HG03139 (cell line): ENCODE data around the gene SLC16A11.
A peak's percentile ranks its signal among the peaks of the same experiment; 100 is the strongest.

Experiments
- ATAC-seq: cut with Tn5 transposase; IDR thresholded peaks from one replicate; pipeline ENCODE4 v1.9.1; 2021; ENCODE audit not compliant: unreplicated experiment

SLC16A11 gene

DNA sequence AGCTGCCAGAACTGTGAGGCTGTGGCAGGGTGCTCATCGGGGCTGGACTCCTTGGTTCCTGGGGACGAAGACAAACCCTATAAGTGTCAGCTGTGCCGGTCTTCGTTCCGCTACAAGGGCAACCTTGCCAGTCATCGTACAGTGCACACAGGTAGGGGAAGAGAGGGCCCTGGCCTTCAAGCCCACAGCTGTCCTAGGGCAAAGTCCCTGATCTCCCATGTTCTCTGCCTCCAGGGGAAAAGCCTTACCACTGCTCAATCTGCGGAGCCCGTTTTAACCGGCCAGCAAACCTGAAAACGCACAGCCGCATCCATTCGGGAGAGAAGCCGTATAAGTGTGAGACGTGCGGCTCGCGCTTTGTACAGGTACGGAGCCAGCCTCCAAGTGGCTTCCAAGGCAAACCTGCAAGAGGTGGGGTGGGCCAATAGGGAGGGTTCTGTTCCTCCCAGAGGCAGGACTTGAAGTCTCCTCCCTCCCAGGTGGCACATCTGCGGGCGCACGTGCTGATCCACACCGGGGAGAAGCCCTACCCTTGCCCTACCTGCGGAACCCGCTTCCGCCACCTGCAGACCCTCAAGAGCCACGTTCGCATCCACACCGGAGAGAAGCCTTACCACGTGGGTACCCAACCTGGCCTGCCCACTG is 17.3 kb downstream of the SLC16A11 start:
- ATAC-seq, result no peak

DNA sequence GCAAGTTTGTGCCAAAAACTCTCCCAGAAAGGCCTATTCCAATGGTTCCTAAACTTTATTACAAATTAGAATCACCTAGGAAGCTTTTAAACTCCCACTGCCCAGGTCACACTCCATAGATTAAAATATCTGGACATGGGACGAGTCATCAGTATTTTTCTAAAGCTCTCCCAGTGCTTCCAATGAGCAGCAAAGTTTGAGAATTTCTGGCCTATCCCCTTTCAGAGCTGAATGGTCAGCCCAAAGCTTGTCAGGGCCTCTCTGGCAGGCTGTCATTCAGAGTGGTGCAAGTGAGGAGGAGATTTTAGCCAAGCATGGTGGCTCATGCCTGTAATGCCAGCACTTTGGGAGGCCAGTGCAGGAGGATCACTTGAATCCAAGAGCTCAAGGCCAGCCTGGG is 18.6 kb downstream of the SLC16A11 start:
- no peak for ATAC-seq

DNA sequence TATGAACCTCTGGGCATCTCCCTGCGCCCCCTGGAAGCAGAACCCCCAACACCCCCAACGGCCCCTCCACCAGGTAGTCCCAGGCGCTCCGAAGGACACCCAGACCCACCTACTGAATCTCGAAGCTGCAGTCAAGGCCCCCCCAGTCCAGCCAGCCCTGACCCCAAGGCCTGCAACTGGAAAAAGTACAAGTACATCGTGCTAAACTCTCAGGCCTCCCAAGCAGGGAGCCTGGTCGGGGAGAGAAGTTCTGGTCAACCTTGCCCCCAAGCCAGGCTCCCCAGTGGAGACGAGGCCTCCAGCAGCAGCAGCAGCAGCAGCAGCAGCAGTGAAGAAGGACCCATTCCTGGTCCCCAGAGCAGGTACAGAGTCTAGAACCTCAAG is 19.5 kb downstream of the SLC16A11 start:
- no peak for ATAC-seq

DNA sequence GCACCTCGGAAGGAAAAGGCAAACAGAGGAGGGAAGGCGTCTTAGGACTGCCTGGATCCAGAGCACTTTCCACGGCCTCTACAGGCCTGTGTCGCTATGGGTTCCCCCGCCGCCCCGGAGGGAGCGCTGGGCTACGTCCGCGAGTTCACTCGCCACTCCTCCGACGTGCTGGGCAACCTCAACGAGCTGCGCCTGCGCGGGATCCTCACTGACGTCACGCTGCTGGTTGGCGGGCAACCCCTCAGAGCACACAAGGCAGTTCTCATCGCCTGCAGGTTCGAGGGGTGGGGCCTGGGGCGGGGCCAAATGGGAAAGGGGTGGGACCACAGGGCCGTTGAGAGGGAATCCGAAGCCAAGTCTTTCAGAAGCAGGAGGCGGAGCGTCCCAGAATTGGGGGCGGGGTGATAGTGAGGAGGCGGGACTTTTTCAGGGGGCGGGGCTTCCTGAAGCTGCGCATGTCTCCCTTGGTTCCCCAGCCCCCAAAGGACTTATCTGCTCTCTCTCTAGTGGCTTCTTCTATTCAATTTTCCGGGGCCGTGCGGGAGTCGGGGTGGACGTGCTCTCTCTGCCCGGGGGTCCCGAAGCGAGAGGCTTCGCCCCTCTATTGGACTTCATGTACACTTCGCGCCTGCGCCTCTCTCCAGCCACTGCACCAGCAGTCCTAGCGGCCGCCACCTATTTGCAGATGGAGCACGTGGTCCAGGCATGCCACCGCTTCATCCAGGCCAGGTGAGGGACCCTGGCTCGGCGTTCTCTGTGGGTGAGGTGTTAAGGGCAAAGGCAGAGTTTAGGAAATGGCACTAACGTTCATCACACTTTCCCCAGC is 20.1 kb downstream of the SLC16A11 start:
- ATAC-seq, result no peak

DNA sequence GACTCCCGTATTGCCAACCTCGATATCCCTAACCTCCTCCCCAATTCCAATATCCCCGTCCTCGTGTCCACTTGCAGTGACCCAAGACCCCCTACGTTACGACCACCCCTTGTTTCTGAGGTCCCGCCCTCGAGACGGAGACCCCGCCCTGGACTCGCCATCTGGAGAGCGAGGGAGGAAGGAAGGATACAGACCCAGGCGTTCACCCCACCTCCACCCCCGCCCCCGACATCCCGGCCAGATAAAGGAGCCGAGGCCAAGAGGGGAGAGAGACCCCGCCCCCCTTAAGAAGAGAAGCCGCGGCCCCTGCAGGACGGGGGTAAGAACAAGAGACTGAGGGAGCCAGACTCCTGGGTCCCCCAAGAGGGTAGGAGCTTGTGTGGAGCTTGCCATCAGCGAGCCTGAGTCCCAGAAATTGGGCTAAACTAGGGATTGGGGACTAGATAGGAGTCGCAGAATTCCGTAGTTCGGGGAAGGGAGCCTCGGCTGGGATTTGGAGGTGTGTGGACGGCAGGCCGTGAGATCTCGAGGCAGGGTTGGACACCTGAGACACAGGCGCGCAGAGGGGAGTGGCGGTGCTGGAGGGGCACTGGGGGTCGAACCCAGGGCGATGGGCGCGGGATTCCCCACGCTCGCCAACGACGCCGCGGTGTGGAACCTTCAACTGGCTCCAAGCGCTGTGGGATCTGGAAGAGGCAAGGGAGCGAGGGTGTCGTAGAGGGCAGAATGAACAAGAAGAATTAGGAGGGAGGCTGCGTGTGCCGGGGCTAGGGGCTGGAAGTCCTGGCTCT is 20.9 kb downstream of the SLC16A11 start, which contains the start of gene BCL6B:
BCL6B (plus strand) TSS at position 270 of the 791 bp plus-strand sequence. CDS start 622 bp downstream, outside the sequence.
- ATAC-seq, result no peak

DNA sequence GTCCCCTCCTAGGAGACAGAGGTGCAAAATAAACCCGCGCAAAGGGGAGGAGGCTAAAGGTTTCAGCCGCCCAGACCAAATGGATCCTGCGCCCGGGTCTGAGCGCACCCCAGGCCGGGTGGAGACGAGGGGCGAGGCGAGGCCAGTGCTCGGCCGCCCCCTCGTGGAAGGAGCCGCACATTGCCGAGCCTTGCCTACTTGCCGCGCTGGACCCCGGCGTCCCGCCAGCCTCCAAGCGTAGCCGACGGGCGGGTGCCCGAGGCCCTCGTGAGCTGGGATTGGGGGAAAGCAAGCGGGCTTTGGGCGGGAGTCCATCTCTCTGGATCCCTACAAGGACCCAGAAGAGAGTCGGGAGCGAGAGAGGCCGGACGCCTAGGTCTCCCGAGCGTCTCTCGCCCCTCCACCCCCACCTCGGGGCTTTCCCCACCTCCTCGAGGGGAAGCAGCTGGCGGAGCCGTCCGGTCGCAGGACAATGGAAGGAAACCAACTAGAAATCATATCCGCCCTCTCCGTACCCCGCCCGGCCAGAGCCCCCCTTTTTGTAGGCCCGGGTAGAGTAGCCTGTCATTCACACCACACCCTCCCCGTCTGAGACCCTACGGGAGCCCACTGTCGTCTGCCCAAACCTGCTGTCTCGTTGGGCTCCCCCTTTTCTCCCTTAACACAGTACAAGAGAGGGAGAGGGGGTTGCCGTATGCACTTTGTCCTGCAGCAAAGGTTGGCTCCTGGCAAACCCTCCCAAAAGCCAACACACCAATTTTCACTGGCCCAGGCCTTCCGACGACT is 21.7 kb downstream of the SLC16A11 start:
- peak; percentile 65 for ATAC-seq

DNA sequence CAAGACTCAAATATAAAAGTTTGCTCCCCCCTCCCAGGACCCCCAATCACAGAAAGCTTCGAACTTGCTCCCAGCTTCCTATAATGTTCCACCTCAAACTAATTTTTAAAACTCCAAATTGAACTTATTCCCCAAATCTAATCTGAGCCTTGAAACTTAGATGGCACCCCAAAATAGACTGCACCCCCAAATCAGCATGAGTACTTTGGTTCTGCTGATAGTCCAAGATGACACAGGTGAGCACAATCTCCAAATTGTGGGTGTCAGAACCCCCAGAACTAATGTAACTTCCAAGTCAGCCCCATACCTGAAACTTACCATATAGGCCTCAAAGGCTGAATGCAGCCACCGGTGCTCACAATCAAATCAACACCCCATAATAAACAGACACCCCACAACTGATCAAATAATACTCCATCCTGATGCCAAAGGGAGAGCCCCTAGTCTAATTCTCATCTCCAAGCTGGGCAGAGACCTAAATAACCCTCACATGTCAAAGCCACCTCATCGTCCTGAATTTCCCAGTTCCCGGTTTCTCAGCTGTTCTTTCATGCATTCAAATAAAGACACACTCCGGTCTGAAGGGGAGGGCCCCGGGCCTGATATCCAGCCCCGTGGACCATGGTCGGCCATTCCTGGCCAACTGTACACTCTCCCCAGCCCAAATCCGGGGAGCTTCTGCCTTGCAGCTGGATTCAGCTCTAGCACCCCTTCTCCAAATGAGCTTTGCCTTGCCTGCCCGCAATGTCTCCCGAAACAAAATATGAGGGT is 22.8 kb downstream of the SLC16A11 start:
- ATAC-seq, result no peak

DNA sequence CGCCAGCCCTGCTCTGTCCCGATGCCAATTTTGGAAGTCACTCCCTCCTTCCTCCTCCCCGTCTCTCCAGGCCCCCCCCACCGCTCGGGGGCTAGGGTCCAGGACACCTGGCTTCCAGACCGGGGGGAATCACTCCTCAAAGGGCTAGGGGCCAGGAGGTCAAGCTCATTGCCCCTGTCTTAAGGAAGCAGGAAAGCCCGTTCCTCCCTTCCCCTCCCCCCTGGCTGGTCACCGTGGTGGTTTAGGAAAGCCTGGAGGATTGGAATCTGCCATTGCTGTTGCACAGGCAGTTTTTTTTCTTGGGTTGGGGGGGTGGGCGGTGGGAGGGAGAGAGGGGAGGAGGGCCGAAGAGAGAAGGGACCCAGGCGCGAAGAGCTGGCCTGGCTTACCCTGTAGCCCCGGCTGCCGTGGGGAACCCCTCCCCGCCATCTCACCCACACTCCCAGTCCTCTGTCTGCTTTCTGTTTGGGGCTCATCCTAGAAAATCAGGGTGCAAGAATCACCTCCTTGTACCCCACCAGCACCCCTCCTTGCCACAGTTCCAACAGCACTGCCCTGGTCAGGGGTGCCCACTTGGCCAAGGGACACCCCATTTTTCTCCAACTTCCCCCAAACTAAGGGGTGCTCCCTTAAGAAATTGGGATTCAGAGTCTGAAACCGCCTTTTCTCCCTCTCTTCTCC is 23.9 kb downstream of the SLC16A11 start:
- ATAC-seq, result no peak

DNA sequence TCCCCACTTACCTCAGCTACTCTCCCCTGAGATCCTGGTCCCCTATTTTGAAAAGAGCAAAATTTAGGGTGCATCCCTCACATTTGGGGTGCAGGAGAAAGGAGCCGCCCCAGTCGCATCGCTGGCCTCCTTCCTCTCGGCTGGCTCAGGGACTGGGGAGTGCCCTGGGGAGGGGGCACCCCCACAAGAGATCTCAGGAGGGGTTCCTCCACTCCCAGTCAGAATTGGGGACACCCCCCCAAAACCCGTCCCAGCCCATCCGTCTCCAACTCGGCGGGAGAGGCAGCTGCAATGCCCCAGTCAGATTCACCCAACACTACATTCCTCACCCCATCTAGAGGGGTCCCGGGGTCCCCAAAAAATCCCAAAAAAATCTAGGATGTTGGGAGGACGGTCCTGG is 24.5 kb downstream of the SLC16A11 start:
- no peak for ATAC-seq

DNA sequence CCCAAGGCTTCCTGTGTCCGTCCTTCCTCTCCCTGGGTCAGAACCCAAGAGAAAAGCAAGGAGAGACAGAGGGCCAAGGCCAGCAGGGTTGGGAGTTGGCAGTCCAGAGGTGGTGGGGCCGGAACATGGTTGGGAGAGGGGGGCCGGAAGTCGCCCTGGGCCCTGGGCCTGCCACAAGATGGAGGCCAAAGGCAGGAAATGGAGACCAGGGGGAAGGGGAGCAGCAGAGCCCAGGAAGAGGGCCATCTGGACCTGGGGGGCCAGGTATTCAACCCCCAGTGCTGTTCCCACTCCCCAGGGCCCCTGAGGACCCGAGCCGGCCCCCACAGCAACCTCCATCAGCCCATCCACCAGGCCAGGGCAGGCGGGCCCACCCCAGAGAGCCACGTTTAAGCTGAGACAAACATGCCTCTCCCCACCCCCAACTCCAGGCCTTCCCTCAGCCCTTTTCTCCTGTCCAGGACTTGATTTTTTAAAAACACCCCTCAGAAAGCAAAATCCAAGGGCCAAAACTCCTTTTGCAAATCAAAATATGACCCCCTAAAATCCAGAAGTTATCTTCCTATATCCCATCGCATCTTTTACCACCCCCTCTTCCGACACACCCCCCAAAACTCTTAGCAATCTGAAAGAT is 25.4 kb downstream of the SLC16A11 start:
- no peak for ATAC-seq

DNA sequence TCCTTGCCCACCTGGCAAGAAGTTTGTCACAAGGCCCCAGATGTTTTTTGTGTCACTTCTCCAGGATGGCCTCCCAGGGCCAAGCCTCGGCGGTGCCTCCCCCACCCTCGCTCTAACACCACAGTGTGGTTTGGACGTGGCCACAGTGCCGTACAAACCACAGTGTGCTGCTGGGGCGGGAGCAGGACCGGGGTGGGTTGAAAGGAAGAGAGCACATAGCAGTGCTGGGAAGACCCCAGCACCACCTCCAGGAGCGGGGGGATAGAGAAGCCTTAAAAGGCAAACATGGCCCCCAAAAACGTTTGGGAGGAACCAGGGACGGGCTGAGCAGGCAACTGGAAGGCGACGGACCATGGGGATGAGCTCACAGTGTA is 26.1 kb downstream of the SLC16A11 start:
- ATAC-seq, result no peak

DNA sequence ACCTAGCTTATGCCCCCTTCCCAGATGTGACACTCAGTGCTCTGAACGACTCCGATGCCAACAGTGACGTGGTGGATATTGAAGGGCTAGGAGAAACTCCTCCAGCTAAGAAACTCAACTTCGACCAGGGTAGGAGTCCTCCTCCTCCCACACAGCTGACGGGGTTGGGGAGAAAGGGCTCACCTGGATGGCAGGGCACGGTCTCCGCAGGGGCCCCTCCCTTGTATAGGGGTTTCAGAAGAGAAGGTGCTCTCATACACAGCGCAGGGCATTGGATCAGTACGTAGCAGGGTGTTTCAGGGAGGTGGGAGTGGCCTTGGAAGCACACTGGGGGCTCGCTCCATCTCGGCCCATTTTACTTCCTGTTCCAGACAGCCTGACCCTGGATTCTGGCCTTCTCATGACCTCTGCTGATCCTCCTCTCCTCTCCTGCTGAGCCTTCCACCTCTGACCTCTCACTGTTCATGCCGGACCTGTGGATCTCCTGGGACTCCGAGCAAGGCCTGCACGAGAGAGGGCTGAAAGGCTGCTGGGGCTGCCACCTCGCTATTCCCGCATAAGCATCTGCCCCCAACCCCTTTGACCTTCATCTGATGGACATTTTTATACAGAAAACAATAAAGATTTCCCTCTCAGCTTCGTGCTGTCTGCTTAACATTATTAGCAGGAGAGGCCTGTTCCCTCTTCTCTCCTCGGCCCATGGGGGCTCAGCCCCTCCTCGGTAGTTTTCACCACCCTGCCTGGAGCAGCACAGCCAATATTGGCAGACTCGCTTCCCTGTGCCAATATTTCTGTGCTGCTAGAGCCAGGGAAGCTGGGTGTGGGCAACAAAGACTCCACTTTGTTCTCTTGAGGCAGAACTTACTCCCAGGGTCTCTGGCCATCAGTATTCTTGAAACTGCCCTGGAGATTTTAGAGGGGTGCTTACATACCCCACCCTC is 26.7 kb downstream of the SLC16A11 start:
- no peak for ATAC-seq

DNA sequence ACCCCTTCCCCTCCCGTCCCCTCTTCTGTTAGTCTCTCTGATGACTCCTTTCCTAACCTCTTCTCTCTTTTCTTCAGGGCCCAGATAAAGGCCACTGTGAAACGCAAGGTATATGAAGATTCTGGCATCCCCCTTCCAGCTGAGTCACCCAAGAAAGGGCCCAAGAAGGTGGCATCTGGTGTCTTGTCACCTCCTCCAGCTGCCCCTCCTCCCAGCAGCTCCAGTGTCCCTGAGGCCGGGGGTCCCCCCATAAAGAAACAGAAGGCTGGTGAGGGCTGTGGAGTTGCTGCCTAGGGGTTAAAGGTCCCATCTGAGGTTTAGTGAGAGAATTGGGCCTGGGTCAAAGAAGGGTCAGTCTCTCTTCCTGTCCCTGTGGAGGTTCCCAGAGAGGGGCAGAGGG is 27.5 kb downstream of the SLC16A11 start:
- ATAC-seq, result no peak

DNA sequence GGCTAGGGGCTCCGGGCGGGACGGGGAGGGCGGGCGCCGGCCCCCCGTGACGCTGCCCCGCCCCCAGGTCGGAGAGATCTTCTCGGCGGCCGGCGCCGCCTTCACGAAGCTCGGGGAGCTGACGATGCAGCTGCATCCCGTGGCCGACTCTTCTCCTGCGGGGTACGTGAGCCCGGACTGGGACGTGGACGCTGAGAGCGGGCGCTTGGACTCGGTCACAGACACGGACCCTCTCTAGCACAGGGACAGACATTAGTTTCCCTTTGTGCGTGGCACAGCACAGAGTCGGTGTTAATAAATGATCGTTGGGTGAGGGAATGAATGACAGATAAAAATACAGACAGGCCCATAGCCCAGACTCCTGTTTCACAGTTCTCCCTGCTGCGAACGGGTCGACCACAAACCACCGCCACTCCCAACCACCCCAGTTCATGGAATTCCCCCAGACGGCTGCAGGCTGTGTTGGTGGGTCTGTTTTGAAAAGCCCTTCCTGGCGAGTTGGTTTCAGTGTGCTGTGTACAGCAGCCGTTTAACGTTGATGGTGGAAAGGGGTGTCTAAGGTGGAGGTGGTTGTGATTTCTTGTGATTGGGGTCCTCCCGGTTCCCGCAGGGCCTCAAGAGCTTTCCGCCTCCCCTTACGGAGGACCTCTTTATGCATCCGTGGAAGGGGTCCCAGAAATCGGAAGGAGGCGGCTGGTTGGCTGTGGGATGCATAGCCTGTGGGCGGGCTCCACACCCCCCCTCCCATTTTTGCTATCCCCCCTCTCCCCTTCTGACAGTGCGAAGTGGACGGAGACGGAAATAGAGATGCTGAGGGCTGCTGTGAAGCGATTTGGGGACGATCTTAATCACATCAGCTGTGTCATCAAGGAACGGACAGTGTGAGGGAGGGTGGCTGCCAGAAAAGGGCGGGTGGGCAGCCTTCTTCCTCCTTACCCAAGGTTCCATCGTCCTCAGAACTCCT is 28.6 kb downstream of the SLC16A11 start:
- ATAC-seq, result peak; percentile 34

DNA sequence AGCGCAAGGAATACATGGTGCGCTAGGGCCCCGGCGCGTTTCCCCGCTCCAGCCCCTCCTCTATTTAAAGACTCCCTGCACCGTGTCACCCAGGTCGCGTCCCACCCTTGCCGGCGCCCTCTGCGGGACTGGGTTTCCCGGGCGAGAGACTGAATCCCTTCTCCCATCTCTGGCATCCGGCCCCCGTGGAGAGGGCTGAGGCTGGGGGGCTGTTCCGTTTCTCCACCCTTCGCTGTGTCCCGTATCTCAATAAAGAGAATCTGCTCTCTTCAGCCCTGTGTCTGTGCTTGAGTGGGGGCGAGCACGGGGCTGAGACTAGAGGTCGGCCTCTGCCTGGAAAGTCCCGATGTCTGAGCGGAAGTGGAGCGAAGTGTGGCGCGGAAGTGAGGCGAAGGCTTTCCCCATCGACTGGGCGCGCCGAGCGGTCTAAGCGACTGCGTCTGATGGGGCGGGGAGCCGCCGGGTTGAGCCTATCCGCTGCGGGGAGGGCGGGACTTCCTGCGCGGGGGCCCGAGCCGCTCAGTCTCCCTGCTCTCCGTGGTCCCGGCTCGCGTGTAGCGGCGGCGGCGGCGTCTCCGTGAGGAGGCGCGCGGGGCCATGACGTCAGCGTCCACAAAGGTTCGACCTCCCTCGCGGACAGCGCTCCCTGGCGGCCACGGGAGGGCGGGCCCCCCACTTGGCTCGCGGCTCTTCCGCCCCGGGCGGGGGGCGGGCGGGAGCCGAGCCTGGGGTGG is 29.5 kb downstream of the SLC16A11 start:
- peak; percentile 68 for ATAC-seq

DNA sequence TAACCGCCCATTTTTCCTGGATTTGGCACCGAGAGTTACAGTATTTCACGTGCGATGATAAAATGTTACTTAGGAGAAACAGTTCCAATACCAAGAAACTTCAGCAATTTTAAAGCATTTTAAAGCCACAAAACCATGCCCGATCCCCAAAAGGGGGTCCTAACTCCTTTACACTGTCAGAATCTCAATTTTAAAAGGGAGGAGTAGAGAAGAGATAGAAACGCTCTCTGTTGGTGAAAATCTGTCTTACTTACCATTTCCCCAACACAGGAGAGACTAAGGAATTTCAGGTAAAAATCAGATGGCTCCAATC is 32.0 kb downstream of the SLC16A11 start:
- ATAC-seq, result no peak
